Cardiac muscle cell (in vitro differentiated cells and primary cell): ENCODE measurements around the gene CSPG4. TPM values are rescaled to one million over a fixed set of nuclear protein-coding genes. Genes with fewer than 3 reads are reported as not detected.
"Not testable (repeated sequence)": the region's sequence is repeated elsewhere in the genome, so short reads cannot be mapped to it uniquely, and the experiment has no call there.

Experiments
- DNase-seq, 2 donors: peaks; one replicate each; pipeline versions ENCODE4 v3.0.0 to v3.0.0-alpha.2; 2010 to 2017; ENCODE audit warnings: low read depth in 1 of 2, low spot score in 1 of 2
- H3K27ac ChIP-seq: fragments of 200-600 bp; sonication (generic); 2 replicates; pipeline ENCODE4 v1.5.1; 2016
- H3K27me3 ChIP-seq: fragments of 200-600 bp; sonication (generic); 2 replicates; pipeline ENCODE4 v1.6.0; 2016; ENCODE audit warnings: control low read depth
- H3K36me3 ChIP-seq: fragments of 200-600 bp; sonication (generic); 2 replicates; pipeline ENCODE4 v1.5.1; 2016; ENCODE audit warnings: control low read depth
- H3K4me1 ChIP-seq: fragments of 200-600 bp; sonication (generic); 2 replicates; pipeline ENCODE4 v1.8.1; 2017; ENCODE audit warnings: low read depth, mild to moderate bottlenecking, mixed run types
- H3K4me3 ChIP-seq: fragments of 200-600 bp; sonication (generic); 2 replicates; pipeline ENCODE4 v1.5.1; 2016; ENCODE audit warnings: mild to moderate bottlenecking
- H3K9me3 ChIP-seq: fragments of 200-600 bp; sonication (generic); 2 replicates; pipeline ENCODE4 v1.5.1; 2017; ENCODE audit warnings: low read depth, mild to moderate bottlenecking, control low read depth
- polyA plus RNA-seq: library from polyadenylated mRNA; unstranded; fragments of >200 nt; fragmentation: Nextera tagmentation; extraction: Ambion mirVana; gene quantifications from 2 replicates; pipeline ENCODE4 v1.2.1, GENCODE V29; 2016
- total RNA-seq: library from RNA; depleted of rRNA; stranded (reverse); fragments of >200 nt; gene quantifications from 2 replicates; pipeline ENCODE4 v1.2.3, GENCODE V29; 2016
- TF ChIP-seq, protein P1 (sequence below): IDR thresholded peaks from 2 replicates; pipeline ENCODE4 v1.5.1; 2012; ENCODE audit warnings: low read depth, mild to moderate bottlenecking, low read length

The CSPG4 gene
- total and polyA plus RNA-seq, 2 experiments from 2014 or later: 7.1 to 30.6 TPM

- Histone ChIP-seq H3K9me3 (no peaks in the 10 kb centered on the region), H3K27me3 (no peaks in the 10 kb centered on the region), H3K27ac (no peak overlapping the region), H3K4me3 (no peak overlapping the region), H3K36me3 (no peaks in the 10 kb centered on the region), H3K4me1 (peaks cover under 1% of the 10 kb centered on the region)
- TF ChIP-seq, protein P1, sequence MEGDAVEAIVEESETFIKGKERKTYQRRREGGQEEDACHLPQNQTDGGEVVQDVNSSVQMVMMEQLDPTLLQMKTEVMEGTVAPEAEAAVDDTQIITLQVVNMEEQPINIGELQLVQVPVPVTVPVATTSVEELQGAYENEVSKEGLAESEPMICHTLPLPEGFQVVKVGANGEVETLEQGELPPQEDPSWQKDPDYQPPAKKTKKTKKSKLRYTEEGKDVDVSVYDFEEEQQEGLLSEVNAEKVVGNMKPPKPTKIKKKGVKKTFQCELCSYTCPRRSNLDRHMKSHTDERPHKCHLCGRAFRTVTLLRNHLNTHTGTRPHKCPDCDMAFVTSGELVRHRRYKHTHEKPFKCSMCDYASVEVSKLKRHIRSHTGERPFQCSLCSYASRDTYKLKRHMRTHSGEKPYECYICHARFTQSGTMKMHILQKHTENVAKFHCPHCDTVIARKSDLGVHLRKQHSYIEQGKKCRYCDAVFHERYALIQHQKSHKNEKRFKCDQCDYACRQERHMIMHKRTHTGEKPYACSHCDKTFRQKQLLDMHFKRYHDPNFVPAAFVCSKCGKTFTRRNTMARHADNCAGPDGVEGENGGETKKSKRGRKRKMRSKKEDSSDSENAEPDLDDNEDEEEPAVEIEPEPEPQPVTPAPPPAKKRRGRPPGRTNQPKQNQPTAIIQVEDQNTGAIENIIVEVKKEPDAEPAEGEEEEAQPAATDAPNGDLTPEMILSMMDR: no peak
- no peak for DNase-seq
Observed at GRCh38 chr15:75688831-75689230, 23.8 kb downstream of the CSPG4 start.

GRCh38 chr15:75688278-75688557 lies 24.4 kb downstream of the CSPG4 start:
- peaks cover 3% of the 10 kb centered on the region for H3K4me1 ChIP-seq
- TF ChIP-seq, protein P1: no peak

DNA sequence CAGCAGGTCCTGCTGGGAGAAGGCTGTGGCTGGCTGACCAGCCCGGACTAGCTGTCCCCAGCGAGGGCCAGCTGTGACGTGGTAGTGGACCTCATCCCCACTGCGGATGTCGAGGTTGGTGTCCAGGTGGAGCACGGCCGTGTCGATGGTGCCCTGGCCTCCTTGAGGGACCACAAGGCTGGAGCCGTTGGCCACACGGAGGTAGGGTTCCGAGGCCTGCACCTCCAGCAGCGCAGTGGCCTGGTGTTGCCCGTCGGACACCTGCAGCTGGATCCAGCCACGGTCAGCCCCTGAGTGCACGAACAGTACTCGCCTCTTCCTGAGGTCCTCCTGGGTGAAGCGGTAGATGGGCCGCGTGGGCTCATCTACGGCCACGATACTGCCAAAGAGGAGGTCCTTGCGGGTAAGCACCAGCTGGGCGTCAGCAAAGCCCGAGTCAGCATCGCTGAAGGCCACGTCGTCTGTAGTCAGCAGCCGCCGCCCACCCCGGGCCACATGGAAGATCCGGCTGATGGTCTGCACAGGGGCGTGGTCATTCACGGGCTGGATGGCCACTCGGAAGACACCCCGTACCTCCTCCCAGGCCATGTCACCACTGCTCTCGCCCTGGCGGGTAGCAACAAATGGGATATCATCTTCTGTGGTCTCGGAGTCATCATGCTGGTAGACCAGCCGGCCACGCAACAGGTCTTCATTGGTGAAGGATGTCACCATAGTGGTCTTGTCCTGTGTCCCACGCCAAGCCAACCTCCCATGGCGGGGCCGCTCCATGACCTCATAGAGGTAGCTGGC lies 25.0 kb downstream of the CSPG4 start:
- Histone ChIP-seq H3K9me3 (no peaks in the 10 kb centered on the region), H3K27ac (no peak overlapping the region), H3K27me3 (no peaks in the 10 kb centered on the region), H3K4me1 (peaks cover 3% of the 10 kb centered on the region), H3K4me3 (no peak overlapping the region), H3K36me3 (no peaks in the 10 kb centered on the region)
- TF ChIP-seq, protein P1: no peak
- DNase-seq: no peak

More at GRCh38 chr15:75688278-75688557, 24.4 kb downstream of the CSPG4 start:
- no peak overlapping the region for H3K4me3 ChIP-seq
- no peaks in the 10 kb centered on the region for H3K27me3 ChIP-seq
- no peak for DNase-seq
- no peak overlapping the region for H3K27ac ChIP-seq
- H3K36me3 ChIP-seq: no peaks in the 10 kb centered on the region
- no peaks in the 10 kb centered on the region for H3K9me3 ChIP-seq

GRCh38 chr15:75686212-75686642 lies 26.4 kb downstream of the CSPG4 start:
- not testable (repeated sequence) for H3K4me1 ChIP-seq, H3K4me3 ChIP-seq, H3K27ac ChIP-seq, H3K27me3 ChIP-seq, H3K36me3 ChIP-seq, H3K9me3 ChIP-seq
- peak; percentile 71 to 73 for DNase-seq
- TF ChIP-seq, protein P1: peak; percentile 60

- TF ChIP-seq, protein P1: no peak
- Histone ChIP-seq H3K27me3 (no peaks in the 10 kb centered on the region), H3K36me3 (no peaks in the 10 kb centered on the region), H3K4me1 (peaks cover 3% of the 10 kb centered on the region), H3K4me3 (no peak overlapping the region), H3K27ac (no peak overlapping the region), H3K9me3 (no peaks in the 10 kb centered on the region)
- no peak for DNase-seq
Observed at GRCh38 chr15:75685195-75685594, 27.5 kb downstream of the CSPG4 start.
